Endothelial cell of umbilical vein (primary cell): ENCODE measurements around the gene PALM. TPM values are rescaled to one million over a fixed set of nuclear protein-coding genes. Genes with fewer than 3 reads are reported as not detected.

Source experiments
- BruUV-seq: library from RNA; stranded (reverse); fragments of 400-500 nt; replicated peaks from 2 replicates; lab custom pipeline; 2021; lab: Mats Ljungman, UMichigan
- CTCF ChIA-PET: fragments of 300-600, 350-600 bp; sonication (Branson Sonifier 250); formaldehyde crosslinking; loops from one replicate; lab custom pipeline; 2021; ENCODE audit warnings: antibody characterized with exemption, inconsistent platforms; lab: Charles Lee
- POLR2A ChIA-PET: fragments of 300-600, 350-600 bp; sonication (Branson Sonifier 250); formaldehyde crosslinking; loops from one replicate; lab custom pipeline; 2021; ENCODE audit warnings: antibody characterized with exemption, inconsistent platforms; lab: Charles Lee
- DNase-seq: peaks from one replicate; pipeline ENCODE4 v3.0.0-alpha.2; 2011; ENCODE audit warnings: low read depth, low spot score
- FAIRE-seq: peaks from 2 replicates; lab custom pipeline; 2011; peaks lifted over from hg19 to GRCh38; lab: Jason Lieb, UNC
- H2AFZ ChIP-seq: 2 replicates; pipeline ENCODE4 v1.6.0; 2012; ENCODE audit warnings: low read depth, low read length, control low read depth, inconsistent platforms
- H3K27ac ChIP-seq: 2 replicates; pipeline ENCODE4 v1.5.1; 2011; ENCODE audit warnings: low read depth, mild to moderate bottlenecking, control low read depth, low read length, moderate library complexity; ENCODE audit not compliant: insufficient read depth
- H3K27me3 ChIP-seq, 2 experiments: 2 replicates each; pipeline versions ENCODE4 v1.6.0 to v1.6.1; 2011; ENCODE audit warnings: low read length in 2 of 2, mixed read lengths in 1 of 2; ENCODE audit not compliant: control insufficient read depth in 2 of 2, insufficient read depth in 2 of 2
- H3K36me3 ChIP-seq, 2 experiments: 2 replicates in 1 of 2; 3 replicates in 1 of 2; pipeline ENCODE4 v1.5.1; 2011; ENCODE audit warnings: low read length in 2 of 2, mild to moderate bottlenecking in 1 of 2, moderate library complexity in 1 of 2; ENCODE audit not compliant: control insufficient read depth in 2 of 2, insufficient read depth in 2 of 2; ENCODE audit errors: extremely low read depth in 1 of 2
- H3K4me1 ChIP-seq: 3 replicates; pipeline ENCODE4 v1.5.1; 2011; ENCODE audit warnings: mild to moderate bottlenecking, low read length; ENCODE audit not compliant: control insufficient read depth, insufficient read depth; ENCODE audit errors: extremely low read depth
- H3K4me2 ChIP-seq: 2 replicates; pipeline ENCODE4 v1.6.1; 2011; ENCODE audit warnings: low read length, control low read depth, mixed read lengths; ENCODE audit not compliant: insufficient read depth
- H3K4me3 ChIP-seq, 3 experiments: fragments of 200-600 bp in 1 of 3; sonication (generic), shearing (Covaris generic) in 1 of 3; replicated peaks in 1 of 3; 2 replicates each; pipeline ENCODE4 v1.5.1; 2011 to 2016; ENCODE audit warnings: control low read depth in 3 of 3, low read length in 3 of 3, mild to moderate bottlenecking in 2 of 3, inconsistent platforms in 1 of 3, low read depth in 1 of 3, moderate library complexity in 1 of 3; ENCODE audit not compliant: insufficient read depth in 1 of 3
- H3K79me2 ChIP-seq: 2 replicates; pipeline ENCODE4 v1.6.0; 2012; ENCODE audit warnings: low read length, inconsistent platforms; ENCODE audit not compliant: control insufficient read depth, insufficient read depth
- H3K9ac ChIP-seq: replicated peaks from 2 replicates; pipeline ENCODE3; 2011; ENCODE audit warnings: low read length, control low read depth; ENCODE audit not compliant: insufficient read depth; ENCODE audit errors: extremely low read depth
- H3K9me1 ChIP-seq: replicated peaks from 3 replicates; pipeline ENCODE4 v1.6.0; 2011; ENCODE audit warnings: mild to moderate bottlenecking, low read length; ENCODE audit not compliant: control insufficient read depth, insufficient read depth; ENCODE audit errors: extremely low read depth
- H3K9me3 ChIP-seq: replicated peaks from 2 replicates; pipeline ENCODE4 v1.5.1; 2012; ENCODE audit warnings: low read length, inconsistent platforms; ENCODE audit not compliant: control insufficient read depth, insufficient read depth
- H4K20me1 ChIP-seq: replicated peaks from 2 replicates; pipeline ENCODE3; 2011; ENCODE audit warnings: mild to moderate bottlenecking, low read length; ENCODE audit not compliant: control insufficient read depth, insufficient read depth; ENCODE audit errors: extremely low read depth
- EZH2 ChIP-seq: IDR thresholded peaks from 2 replicates; pipeline ENCODE4 v1.6.1; 2012; ENCODE audit warnings: borderline replicate concordance, low read depth, mild to moderate bottlenecking, moderate library complexity, low read length, inconsistent platforms; ENCODE audit not compliant: severe bottlenecking
- GATA2 ChIP-seq: IDR thresholded peaks from 2 replicates; pipeline ENCODE4 v1.7.0; 2011; ENCODE audit warnings: low read depth, mild to moderate bottlenecking, moderate library complexity, mixed read lengths, low read length; ENCODE audit not compliant: insufficient read length, insufficient read depth
- JUN ChIP-seq: IDR thresholded peaks from 2 replicates; pipeline ENCODE4 v1.6.1; 2011; ENCODE audit warnings: borderline replicate concordance, low read depth; ENCODE audit not compliant: insufficient read length, insufficient read depth
- POLR2A ChIP-seq: IDR thresholded peaks from 2 replicates; pipeline ENCODE4 v1.6.1; 2012; ENCODE audit warnings: low read depth, mild to moderate bottlenecking, control low read depth, low read length
- POLR2AphosphoS5 ChIP-seq: IDR thresholded peaks from 2 replicates; pipeline ENCODE4 v1.6.1; 2012; ENCODE audit warnings: low read depth, mild to moderate bottlenecking, control low read depth, low read length, moderate library complexity; ENCODE audit not compliant: insufficient read depth
- dilution Hi-C: fragments of 300-500 bp; cut with MboI; formaldehyde crosslinking; loops from one replicate; pipeline ENCODE4 v1.15.0; 2019; ENCODE audit warnings: low sequenced_read_pairs; ENCODE audit not compliant: extremely low pct_ligation_motif_present
- intact Hi-C: fragments of 100-400 bp; cut with micrococcal nuclease; formaldehyde crosslinking; loops from one replicate; pipeline ENCODE4 v1.10.0; 2022
- polyA plus RNA-seq, 4 experiments: library from polyadenylated mRNA; depleted of rRNA in 3 of 4; stranded (reverse) in 3 of 4; unstranded in 1 of 4; fragments of >200 nt; gene quantifications; 2 replicates each; pipeline versions ENCODE4 v1.2.1 to v1.2.3, GENCODE V29; 2011 to 2012; ENCODE audit warnings: missing spikeins in 1 of 4
- total RNA-seq: library from RNA; stranded (reverse); gene quantifications from 2 replicates; pipeline ENCODE4 v1.2.3, GENCODE V29; 2021
- TF ChIP-seq, protein P1 (sequence below), 2 donors: IDR thresholded peaks; 1 replicate in 1 of 2; 2 replicates in 1 of 2; pipeline ENCODE4 v1.5.1; 2011; ENCODE audit warnings: low read length in 2 of 2, mild to moderate bottlenecking in 2 of 2, moderate library complexity in 2 of 2, control low read depth in 1 of 2, inconsistent platforms in 1 of 2, low read depth in 1 of 2; ENCODE audit not compliant: insufficient read depth in 1 of 2; ENCODE audit errors: extremely low read depth in 1 of 2
- TF ChIP-seq, protein P2 (sequence below): IDR thresholded peaks from 2 replicates; pipeline ENCODE4 v1.6.1; 2011; ENCODE audit not compliant: insufficient read depth, insufficient read length

PALM gene
- total and polyA plus RNA-seq, 2 donors (not counting 3 experiments of a cell fraction or from before 2014, with no cell fraction given): 3.9 to 31.8 TPM

DNA sequence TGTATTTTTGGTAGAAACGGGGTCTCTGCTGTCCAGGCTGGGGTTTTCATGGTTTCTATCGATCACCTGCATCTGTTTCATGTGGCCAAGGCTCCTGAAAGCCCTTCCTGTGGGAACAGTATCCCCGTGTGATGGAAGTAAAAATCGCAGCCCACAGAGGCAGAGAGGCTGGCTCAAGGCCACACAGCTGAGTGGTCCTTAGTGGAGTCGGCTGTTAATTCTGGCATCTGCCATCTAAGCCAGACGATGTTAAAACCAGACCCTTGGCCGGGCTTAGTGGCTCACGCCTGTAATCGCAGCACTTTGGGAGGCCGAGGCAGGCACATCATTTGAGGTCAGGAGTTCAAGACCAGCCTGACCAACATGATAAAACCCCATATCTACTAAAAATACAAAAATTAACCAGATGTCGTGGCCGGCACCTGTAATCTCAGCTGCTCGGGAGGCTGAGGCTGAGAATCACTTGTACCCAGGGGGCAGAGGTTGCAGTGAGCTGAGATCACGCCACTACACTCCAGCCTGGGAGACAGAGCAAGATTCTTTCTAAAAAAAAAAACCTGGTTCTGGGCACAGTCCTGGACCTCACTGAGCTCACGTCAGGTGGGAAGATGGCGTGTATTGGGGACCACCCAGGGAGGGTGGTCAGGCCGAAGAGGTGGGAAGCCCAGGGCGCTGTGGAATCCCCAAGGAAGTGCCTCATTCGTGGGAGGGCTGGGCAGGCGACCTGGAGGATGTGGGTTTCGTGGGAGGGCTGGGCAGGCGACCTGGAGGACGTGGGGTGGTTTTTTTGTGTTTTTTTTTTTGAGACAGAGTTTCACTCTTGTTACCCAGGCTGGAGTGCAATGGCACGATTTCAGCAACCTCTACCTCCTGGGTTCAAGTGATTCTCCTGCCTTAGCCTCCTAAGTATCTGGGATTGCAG lies 23.7 kb downstream of the PALM start:
- CTCF ChIA-PET: interaction anchor here (0.6 to 2.3 kb wide), 8 partner anchors 8 to 155 kb away, joined by 3 to 7 read pairs (median 3); partner anchors contain the start of gene RNF126
- dilution Hi-C loops: no loop called here

More for the DNA sequence above, 23.7 kb downstream of the PALM start:
- FAIRE-seq (no peak), DNase-seq (no peak)
- Histone ChIP-seq H3K9me1 (no peaks in the 10 kb centered on the region), H3K36me3 (no peaks in the 10 kb centered on the region), H3K9ac (no peak overlapping the region), H3K4me2 (no peak overlapping the region), H3K27me3 (no peaks in the 10 kb centered on the region), H3K4me1 (peaks cover 8% of the 10 kb centered on the region), H3K9me3 (no peaks in the 10 kb centered on the region), H4K20me1 (no peaks in the 10 kb centered on the region), H3K4me3 (no peak overlapping the region), H2AFZ (no peak overlapping the region), H3K27ac (no peak overlapping the region), H3K79me2 (no peaks in the 10 kb centered on the region)
- TF ChIP-seq, protein P1, sequence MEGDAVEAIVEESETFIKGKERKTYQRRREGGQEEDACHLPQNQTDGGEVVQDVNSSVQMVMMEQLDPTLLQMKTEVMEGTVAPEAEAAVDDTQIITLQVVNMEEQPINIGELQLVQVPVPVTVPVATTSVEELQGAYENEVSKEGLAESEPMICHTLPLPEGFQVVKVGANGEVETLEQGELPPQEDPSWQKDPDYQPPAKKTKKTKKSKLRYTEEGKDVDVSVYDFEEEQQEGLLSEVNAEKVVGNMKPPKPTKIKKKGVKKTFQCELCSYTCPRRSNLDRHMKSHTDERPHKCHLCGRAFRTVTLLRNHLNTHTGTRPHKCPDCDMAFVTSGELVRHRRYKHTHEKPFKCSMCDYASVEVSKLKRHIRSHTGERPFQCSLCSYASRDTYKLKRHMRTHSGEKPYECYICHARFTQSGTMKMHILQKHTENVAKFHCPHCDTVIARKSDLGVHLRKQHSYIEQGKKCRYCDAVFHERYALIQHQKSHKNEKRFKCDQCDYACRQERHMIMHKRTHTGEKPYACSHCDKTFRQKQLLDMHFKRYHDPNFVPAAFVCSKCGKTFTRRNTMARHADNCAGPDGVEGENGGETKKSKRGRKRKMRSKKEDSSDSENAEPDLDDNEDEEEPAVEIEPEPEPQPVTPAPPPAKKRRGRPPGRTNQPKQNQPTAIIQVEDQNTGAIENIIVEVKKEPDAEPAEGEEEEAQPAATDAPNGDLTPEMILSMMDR (IDR thresholded peaks at IDR 0.05; ENCODE audit: extremely low read depth in 1 of 2, insufficient read depth in 1 of 2, low read depth in 1 of 2, low read length in 2 of 2): no peak
- TF ChIP-seq JUN: no peak
- TF ChIP-seq POLR2A: no peak
- TF ChIP-seq EZH2: no peak
- no peak for TF ChIP-seq GATA2
- no peak for TF ChIP-seq POLR2AphosphoS5
- TF ChIP-seq, protein P2, sequence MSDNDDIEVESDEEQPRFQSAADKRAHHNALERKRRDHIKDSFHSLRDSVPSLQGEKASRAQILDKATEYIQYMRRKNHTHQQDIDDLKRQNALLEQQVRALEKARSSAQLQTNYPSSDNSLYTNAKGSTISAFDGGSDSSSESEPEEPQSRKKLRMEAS: no peak
- POLR2A ChIA-PET: no interaction called here
- intact Hi-C loops: no loop called here
- no TSS peak for BruUV-seq
